ENCODE data around the gene SALL4. TPM values are rescaled to one million over a fixed set of nuclear protein-coding genes. Genes with fewer than 3 reads are reported as not detected.
"Not testable (repeated sequence)": the region's sequence is repeated elsewhere in the genome, so short reads cannot be mapped to it uniquely, and the experiment has no call there.

The SALL4 gene
- total RNA-seq, 2 donors from 2014 or later: 333 to 397 TPM

DNA sequence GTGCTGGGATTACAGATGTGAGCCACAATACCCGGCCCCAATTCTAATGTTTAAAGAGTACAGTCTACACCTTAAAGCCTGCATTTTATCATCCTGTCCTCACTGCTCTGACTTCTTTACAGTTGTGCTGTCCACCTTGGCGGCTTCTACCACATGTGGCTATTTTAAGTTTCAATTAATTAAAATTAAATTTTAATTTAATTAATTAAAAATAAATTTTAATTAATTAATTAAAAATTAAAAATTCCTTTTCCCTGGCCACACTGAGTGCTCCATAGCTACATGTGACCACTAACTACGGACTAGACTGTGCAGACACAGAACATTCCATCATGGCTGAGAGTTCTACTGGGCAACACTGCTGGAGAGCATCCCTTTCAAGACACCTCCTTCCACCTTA lies 61.5 kb downstream of the SALL4 start:
- WGBS, 2 experiments (ENCODE audit: insufficient coverage in 1 of 2, insufficient read length in 1 of 2): 80 to 96% methylated on average over 1 to 2 of the region's 3 CpGs
- Mint-ChIP-seq H3K36me3 (ENCODE audit: low read depth) (peaks cover 26% of the 10 kb centered on the region), H3K27ac (no peak overlapping the region), H3K9me3 (peaks cover 3% of the 10 kb centered on the region), H3K4me1 (peaks cover 11% of the 10 kb centered on the region), H3K27me3 (ENCODE audit: insufficient read depth) (no peaks in the 10 kb centered on the region), H3K4me3 (no peak overlapping the region)
- Histone ChIP-seq H3K9ac (ENCODE audit: extremely low read depth, low read length, poor library complexity, severe bottlenecking) (no peak overlapping the region), H3K36me3 (ENCODE audit: control insufficient read depth, insufficient read depth, low read length) (peaks cover 6% of the 10 kb centered on the region), H3K4me3 (ENCODE audit: low read length) (no peak overlapping the region), H3K9me3 (ENCODE audit: control insufficient read depth, low read length) (peaks cover 2% of the 10 kb centered on the region), H3K27me3 (ENCODE audit: control insufficient read depth, insufficient read depth, low read length, poor library complexity, severe bottlenecking) (no peaks in the 10 kb centered on the region), H3K27ac (ENCODE audit: low read depth, low read length) (no peak overlapping the region), H3K4me1 (ENCODE audit: control insufficient read depth, insufficient read depth, low read length) (no peaks in the 10 kb centered on the region)
- no peak for DNase-seq
- TF ChIP-seq, protein P1, sequence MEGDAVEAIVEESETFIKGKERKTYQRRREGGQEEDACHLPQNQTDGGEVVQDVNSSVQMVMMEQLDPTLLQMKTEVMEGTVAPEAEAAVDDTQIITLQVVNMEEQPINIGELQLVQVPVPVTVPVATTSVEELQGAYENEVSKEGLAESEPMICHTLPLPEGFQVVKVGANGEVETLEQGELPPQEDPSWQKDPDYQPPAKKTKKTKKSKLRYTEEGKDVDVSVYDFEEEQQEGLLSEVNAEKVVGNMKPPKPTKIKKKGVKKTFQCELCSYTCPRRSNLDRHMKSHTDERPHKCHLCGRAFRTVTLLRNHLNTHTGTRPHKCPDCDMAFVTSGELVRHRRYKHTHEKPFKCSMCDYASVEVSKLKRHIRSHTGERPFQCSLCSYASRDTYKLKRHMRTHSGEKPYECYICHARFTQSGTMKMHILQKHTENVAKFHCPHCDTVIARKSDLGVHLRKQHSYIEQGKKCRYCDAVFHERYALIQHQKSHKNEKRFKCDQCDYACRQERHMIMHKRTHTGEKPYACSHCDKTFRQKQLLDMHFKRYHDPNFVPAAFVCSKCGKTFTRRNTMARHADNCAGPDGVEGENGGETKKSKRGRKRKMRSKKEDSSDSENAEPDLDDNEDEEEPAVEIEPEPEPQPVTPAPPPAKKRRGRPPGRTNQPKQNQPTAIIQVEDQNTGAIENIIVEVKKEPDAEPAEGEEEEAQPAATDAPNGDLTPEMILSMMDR (conservative IDR thresholded peaks at IDR 0.05): no peak

DNA sequence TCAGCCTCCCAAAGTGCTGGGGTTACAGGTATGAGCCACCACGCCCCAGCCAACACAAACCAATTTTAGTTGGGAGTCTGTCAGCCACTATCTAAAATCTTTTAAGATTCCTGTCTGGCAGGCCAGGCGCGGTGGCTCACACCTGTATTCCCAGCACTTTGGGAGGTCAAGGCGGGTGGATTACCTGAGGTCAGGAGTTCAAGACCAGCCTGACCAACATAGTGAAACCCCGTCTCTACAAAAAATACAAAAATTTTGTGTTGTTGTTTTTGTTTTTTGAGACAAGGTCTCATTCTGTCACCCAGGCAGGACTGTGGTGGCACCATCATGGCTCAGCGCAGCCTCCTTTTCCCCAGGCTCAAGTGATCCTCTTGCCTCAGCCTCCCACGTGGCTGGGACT lies 62.0 kb downstream of the SALL4 start:
- peaks cover 22% of the 10 kb centered on the region for H3K36me3 Mint-ChIP-seq (ENCODE audit: low read depth)
- not testable (repeated sequence) for H3K36me3 ChIP-seq (ENCODE audit: control insufficient read depth, insufficient read depth, low read length); H3K4me3 ChIP-seq (ENCODE audit: low read length); H3K4me3 Mint-ChIP-seq; DNase-seq; H3K4me1 ChIP-seq (ENCODE audit: control insufficient read depth, insufficient read depth, low read length); H3K9me3 ChIP-seq (ENCODE audit: control insufficient read depth, low read length); H3K27me3 ChIP-seq (ENCODE audit: control insufficient read depth, insufficient read depth, low read length, poor library complexity, severe bottlenecking); H3K27ac ChIP-seq (ENCODE audit: low read depth, low read length); H3K9ac ChIP-seq (ENCODE audit: extremely low read depth, low read length, poor library complexity, severe bottlenecking); H3K9me3 Mint-ChIP-seq; H3K27me3 Mint-ChIP-seq (ENCODE audit: insufficient read depth); H3K27ac Mint-ChIP-seq
- H3K4me1 Mint-ChIP-seq: peaks cover 13% of the 10 kb centered on the region
- WGBS, 2 experiments (ENCODE audit: insufficient coverage in 1 of 2, insufficient read length in 1 of 2): 89 to 91% methylated on average over 1 to 6 of the region's 7 CpGs

DNA sequence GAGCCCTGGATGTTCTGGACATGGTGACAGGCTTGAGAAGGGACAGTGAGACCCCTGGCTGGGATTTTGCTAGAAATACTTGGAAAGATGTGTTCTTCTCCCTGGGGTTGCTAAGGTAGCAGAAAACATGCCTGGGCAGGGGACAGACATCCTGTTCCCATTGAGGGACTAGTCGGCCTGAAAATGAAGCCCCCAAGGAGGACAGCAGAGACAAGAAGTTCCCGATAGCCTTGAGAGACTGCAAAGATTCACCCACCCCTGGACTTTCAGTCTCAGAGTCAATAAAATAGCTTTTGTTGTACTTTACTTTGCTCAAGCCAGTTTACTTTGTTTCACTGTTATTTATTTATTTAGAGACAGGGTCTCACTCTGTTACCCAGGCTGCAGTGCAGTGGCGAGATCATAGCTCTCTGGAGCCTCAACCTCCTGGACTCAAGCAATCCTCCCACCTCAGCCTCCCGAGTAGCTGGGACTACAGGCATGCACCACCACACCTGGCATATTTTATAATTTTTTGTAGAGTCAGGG lies 62.5 kb downstream of the SALL4 start:
- Histone ChIP-seq H3K36me3 (ENCODE audit: control insufficient read depth, insufficient read depth, low read length) (peaks cover 9% of the 10 kb centered on the region), H3K4me1 (ENCODE audit: control insufficient read depth, insufficient read depth, low read length) (no peaks in the 10 kb centered on the region), H3K9me3 (ENCODE audit: control insufficient read depth, low read length) (no peaks in the 10 kb centered on the region), H3K27ac (ENCODE audit: low read depth, low read length) (no peak overlapping the region), H3K9ac (ENCODE audit: extremely low read depth, low read length, poor library complexity, severe bottlenecking) (no peak overlapping the region), H3K27me3 (ENCODE audit: control insufficient read depth, insufficient read depth, low read length, poor library complexity, severe bottlenecking) (no peaks in the 10 kb centered on the region), H3K4me3 (ENCODE audit: low read length) (no peak overlapping the region)
- 88 to 100% methylated on average over 2 to 4 of the region's 4 CpGs for WGBS, 2 experiments (ENCODE audit: insufficient coverage in 1 of 2, insufficient read length in 1 of 2)
- Mint-ChIP-seq H3K9me3 (no peaks in the 10 kb centered on the region), H3K36me3 (ENCODE audit: low read depth) (peaks cover 22% of the 10 kb centered on the region), H3K27me3 (ENCODE audit: insufficient read depth) (no peaks in the 10 kb centered on the region), H3K4me1 (peaks cover 13% of the 10 kb centered on the region), H3K27ac (no peak overlapping the region), H3K4me3 (no peak overlapping the region)
- TF ChIP-seq, protein P1 (conservative IDR thresholded peaks at IDR 0.05): no peak
- DNase-seq: no peak

DNA sequence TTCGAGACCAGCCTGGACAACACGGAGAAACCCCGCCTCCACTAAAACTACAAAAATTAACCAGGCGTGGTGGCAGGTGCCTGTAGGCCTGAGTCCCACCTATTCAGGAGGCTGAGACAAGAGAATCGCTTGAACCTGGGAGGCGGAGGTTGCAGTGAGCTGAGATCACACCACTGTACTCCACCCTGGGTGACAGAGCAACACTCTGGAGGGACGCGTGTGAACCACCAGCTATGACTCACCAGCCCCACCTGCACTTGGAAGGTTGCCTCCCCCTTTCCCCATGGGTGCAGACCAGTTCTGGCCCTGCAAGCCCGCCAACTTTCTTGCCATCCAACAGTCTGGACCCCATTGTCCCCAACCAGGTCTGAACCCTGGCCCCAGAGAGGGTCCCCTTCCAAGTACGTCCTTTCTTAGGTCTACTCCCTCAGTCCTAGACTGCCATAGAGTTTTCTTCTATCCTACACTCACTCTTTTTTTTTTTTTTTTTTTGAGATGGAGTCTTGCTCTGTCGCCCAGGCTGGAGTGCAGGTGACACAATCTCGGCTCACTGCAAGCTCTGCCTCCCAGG lies 63.4 kb downstream of the SALL4 start:
- Histone ChIP-seq H3K9me3 (ENCODE audit: control insufficient read depth, low read length) (no peaks in the 10 kb centered on the region), H3K4me1 (ENCODE audit: control insufficient read depth, insufficient read depth, low read length) (no peaks in the 10 kb centered on the region), H3K9ac (ENCODE audit: extremely low read depth, low read length, poor library complexity, severe bottlenecking) (no peak overlapping the region), H3K36me3 (ENCODE audit: control insufficient read depth, insufficient read depth, low read length) (peaks cover 7% of the 10 kb centered on the region), H3K4me3 (ENCODE audit: low read length) (no peak overlapping the region), H3K27ac (ENCODE audit: low read depth, low read length) (no peak overlapping the region), H3K27me3 (ENCODE audit: control insufficient read depth, insufficient read depth, low read length, poor library complexity, severe bottlenecking) (no peaks in the 10 kb centered on the region)
- DNase-seq: no peak
- TF ChIP-seq, protein P1 (conservative IDR thresholded peaks at IDR 0.05): no peak
- WGBS, 2 experiments (ENCODE audit: insufficient coverage in 1 of 2, insufficient read length in 1 of 2): 91% methylated on average over 7 to 12 of the region's 12 CpGs
- peaks cover 12% of the 10 kb centered on the region for H3K4me1 Mint-ChIP-seq
- no peaks in the 10 kb centered on the region for H3K27me3 Mint-ChIP-seq (ENCODE audit: insufficient read depth)
- no peak overlapping the region for H3K27ac Mint-ChIP-seq
- no peaks in the 10 kb centered on the region for H3K9me3 Mint-ChIP-seq
- H3K36me3 Mint-ChIP-seq (ENCODE audit: low read depth): peaks cover 21% of the 10 kb centered on the region
- no peak overlapping the region for H3K4me3 Mint-ChIP-seq

DNA sequence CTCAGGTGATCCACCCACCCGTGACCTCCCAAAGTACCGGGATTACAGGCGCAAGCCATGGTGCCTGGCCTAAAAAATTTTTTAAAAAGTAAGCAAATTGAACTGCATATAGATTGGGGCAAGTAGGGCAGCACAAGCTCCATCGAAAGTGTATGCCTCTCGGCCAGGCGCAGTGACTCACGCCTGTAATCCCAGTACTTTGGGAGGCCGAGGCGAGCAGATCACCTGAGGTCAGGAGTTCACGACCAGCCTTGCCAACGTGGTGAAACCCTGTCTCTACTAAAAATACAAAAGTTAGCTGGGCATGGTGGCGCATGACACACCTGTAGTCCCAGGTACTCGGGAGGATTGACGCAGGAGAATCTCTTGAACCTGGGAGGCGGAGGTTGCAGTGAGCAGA lies 64.1 kb downstream of the SALL4 start:
- H3K4me1 ChIP-seq (ENCODE audit: control insufficient read depth, insufficient read depth, low read length); H3K4me3 Mint-ChIP-seq; H3K36me3 ChIP-seq (ENCODE audit: control insufficient read depth, insufficient read depth, low read length); H3K27ac ChIP-seq (ENCODE audit: low read depth, low read length); H3K9me3 ChIP-seq (ENCODE audit: control insufficient read depth, low read length); H3K27ac Mint-ChIP-seq; H3K27me3 Mint-ChIP-seq (ENCODE audit: insufficient read depth); H3K4me3 ChIP-seq (ENCODE audit: low read length); H3K27me3 ChIP-seq (ENCODE audit: control insufficient read depth, insufficient read depth, low read length, poor library complexity, severe bottlenecking); H3K9ac ChIP-seq (ENCODE audit: extremely low read depth, low read length, poor library complexity, severe bottlenecking); DNase-seq; H3K9me3 Mint-ChIP-seq: not testable (repeated sequence)
- WGBS, 2 experiments (ENCODE audit: insufficient coverage in 1 of 2, insufficient read length in 1 of 2): 93 to 95% methylated on average over 12 to 15 of the region's 15 CpGs
- H3K4me1 Mint-ChIP-seq: peaks cover 12% of the 10 kb centered on the region
- H3K36me3 Mint-ChIP-seq (ENCODE audit: low read depth): peaks cover 22% of the 10 kb centered on the region

Measured in endodermal cell (in vitro differentiated cells).